Right kidney (tissue), 1 donor: ENCODE data around the gene BTF3.
"Not testable (repeated sequence)": the region's sequence is repeated elsewhere in the genome, so short reads cannot be mapped to it uniquely, and the experiment has no call there.

Experiments used
- DNase-seq: peaks from one replicate; pipeline ENCODE4 v3.0.0-alpha.2; 2016

Gene BTF3

DNA sequence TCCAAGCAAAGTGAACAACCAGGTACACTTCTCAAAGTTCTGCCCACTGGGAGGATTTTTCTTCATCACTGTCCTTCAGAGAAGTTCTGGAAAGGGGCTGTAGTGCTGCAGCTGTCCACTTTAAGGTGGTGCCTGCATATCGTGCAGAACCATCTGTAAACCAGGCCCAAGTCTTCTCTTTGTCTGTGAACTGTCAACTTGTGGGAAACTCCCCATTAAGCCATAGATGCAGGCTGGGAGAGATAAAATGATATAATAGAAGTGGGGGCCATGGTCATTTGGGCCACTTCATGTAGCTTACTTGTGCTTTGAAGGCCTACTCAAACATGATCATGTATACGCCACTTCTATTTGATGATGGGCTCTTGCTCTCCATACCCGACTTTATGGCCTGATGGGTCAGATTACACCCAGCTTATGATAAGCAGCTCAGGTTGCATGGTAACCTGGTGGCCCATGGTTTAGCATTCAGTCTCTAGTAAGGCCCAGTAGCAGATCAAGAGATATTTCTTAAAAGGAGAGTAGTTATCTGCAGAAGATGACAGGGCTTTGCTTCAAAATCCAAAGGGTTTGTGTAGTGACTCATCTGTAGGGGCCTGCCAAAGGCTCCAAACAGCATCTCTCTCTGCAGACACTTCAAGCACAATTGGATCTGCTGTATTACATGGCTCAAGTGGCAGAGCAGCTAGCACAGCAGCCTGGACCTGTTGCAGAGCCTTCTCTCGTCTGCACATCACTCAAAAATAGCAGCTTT is 15.7 kb upstream of the BTF3 start:
- DNase-seq: no peak

DNA sequence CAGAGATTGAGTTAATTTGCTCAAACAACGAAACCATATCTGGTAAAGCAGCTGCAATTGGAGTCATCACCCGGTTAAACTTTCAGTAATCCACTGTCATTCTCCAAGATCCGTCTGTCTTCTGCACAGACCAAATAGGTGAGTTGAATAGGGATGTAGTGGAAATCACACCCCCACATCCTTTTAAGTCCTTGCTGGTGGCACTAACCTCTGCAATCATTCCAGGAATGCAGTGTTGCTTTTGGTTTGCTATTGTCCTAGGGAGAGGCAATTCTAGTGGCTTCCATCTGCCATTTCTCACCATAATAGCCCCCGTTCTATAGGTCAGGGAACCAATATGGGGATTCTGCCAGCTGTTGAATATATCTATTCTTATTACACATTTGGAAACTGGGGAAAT is 14.6 kb upstream of the BTF3 start:
- DNase-seq: no peak

DNA sequence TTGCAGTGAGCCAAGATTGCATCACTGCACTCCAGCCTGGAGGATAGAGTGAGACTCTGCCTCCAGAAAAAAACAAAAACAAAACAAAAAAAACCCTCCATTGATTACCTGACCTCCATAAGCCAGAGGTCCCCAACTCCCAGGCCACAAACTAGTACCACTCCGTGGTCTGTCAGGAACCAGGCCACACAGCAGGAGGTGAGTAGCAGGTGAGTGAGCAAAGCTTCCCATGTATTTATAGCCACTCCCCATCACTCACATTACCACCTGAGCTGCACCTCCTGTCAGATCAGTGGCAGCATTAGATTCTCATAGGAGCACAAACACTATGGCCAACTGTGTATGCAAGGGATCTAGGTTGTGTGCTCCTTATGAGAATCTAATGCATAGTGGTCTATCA is 13.7 kb upstream of the BTF3 start:
- no peak for DNase-seq

DNA sequence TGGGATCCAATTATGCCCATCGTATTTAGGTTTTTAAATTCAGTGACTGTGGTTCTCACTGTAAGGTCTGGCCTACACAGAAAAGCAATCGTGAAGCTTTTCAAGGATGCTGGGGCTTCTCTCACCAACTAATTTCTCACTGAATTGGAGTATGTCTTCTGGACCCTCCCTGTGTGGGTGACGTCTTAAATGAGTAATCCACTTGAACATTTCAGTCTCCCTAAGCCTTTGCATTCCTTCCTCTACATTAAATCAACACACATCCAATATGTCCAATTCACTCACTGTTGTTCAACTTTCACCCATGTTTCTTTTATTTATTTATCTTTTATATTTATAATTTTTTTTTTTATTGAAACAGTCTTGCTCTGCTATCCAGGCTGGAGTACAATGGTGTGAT is 12.5 kb upstream of the BTF3 start:
- DNase-seq: no peak

DNA sequence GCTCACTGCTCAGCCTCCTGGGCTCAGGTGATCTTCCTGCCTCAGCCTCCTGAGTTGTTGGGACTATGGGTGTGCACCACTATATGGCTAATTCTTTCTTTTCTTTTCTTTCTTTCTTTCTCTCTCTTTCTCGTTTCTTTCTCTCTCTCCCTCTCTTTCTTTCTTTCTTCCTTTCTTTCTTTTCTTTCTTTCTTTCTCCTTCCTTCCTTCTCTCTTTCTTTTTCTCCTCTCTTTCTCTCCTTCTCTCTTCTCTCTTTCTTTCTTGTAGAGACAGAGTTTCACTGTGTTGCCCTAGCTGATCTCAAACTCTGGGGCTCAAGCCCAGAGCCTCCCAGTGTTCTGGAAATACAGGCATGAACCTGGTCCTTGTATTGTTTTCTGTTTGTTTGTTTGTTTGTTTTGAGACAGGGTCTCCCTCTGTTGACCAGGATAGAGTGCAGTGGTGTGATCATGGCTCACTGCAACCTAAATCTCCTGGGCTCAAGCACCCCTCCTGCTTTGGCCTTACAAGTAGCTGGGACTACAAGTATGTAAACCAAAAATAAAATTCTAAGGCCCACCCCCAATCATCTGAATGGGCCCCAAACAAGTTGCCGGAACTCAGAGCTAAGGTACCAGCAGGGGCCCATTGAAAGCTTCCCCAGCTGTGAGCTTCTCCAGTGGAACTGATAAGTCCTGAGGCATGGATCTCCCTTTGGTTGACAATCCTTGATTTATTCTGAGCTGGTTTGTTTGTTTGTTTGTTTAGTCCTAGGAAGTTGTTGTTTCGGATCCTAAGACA is 11.9 kb upstream of the BTF3 start:
- DNase-seq: no peak

DNA sequence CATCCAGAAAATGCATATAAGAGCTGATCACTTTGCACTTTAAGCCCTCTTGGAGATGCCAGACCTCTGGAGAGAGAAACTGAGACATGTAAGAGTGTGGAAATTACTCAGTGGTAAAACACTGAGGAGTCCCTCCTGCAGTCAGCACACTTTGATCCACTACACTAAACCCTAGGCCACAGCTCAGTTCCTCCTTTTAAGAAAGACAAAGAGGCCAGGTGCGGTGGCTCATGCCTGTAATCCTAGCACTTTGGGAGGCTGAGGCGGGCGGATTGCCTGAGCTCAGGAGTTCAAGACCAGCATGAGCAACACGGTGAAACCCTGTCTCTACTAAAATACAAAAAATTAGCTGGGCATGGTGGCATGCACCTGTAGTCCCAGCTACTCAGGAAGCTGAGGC is 11.0 kb upstream of the BTF3 start:
- DNase-seq: not testable (repeated sequence)

DNA sequence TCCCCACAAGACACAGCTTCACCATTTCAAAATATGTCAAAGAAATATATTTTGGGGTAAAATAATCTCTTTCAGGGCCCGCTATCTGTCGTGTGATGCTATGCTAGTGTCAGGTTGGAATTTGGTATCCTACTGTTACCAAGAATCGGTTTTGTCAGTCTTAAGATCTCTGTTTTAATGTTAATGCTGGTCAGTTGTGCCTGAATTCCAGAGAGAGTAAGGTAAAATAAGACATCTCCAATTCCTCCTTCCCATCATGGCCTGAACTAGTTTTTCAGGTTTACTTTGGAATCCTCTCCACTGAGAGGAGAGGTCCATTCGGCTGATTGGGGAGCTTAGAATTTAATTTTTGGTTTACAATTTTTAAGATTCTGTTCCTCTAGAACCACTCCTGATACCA is 10.4 kb upstream of the BTF3 start:
- no peak for DNase-seq

DNA sequence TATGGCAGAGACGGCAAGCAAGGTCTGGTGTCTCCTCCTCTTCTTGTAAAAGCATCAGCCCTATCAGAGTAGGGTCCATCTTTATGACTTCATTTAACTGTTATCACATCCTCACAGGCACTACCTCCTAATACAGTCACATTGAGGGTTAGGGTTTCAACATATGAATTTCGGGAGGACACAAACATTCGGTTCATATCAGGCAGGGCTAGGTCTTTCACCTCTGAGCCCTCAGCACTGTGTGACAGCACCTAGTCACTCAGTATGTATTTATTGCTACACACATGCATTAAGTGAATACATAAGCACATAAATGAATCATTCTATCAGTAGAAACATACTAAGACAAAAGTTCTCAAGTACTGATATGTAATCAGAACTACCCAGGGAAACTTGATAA is 9.4 kb upstream of the BTF3 start:
- no peak for DNase-seq

DNA sequence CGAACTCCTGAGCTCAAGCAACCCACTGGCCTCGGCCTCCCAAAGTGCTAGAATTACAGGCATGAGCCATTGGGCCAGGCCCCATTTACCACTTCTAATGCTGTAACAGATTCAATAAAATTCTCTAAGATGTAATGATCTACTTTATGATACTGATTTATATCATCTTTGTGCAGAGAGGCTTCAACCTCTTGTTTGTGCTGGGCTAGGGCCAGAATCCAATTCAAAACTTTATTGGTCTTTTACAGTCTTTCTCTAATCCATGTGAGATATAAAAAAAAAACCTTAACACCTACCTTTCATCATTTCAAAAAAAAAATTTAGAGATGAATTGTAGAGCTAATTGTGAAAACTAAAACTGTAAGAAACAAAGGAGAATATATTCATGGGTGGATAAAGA is 8.2 kb upstream of the BTF3 start:
- no peak for DNase-seq

DNA sequence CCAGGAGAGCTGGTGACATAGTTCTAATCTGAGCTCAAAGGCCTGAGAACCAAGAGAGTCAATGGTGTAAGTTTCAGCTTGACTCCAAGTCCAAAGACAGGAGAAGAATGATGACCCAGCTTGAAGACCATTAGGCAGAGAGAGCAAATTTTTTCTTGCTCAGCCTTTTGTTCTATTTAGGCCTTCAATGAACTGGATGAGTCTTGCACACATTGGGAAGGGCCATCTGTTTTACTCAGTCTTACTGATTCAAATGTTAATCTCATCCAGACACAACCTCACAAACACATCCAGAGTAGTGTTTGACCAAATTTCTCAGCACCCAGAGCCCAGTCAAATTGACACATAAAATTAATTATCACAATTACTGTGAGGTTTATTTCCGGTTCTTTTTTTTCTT is 7.1 kb upstream of the BTF3 start:
- no peak for DNase-seq

DNA sequence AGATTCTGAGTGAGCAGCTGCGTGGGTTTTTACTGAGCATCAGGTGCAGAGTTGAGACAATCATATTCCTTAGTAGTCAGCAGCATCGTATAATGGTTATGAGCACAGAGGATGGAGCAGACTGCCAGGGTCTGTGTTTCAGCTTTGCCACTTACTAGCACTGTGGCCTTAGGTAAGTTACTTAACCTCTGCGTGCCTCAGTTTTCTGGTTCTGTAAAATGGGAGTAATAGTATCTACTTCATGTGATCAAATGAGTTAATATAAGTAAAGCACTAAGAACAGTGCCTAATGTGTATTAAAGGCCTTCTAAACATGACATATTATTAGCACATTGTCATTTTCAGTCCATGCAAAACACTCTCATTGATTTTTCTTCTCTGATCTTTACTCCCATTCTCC is 4.8 kb upstream of the BTF3 start:
- DNase-seq: no peak

DNA sequence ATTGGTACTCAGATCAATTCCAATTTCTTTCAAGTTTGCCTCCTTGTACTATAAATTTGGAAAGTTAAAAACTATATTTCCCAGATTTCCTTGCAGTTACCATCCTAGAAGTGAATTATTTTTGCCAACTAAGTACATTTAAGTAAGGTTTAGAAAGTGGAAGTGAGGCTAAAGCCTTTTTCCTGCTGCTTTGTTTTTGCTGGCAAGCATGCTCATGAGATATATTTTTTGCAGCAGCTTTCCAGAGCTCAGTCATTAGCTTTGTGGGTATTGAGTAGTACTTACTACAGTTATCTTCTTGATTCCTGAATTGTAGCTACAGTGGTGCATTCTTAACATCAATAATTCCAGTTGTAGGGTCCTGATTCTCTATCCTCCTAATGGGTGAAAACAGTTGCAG is 3.5 kb upstream of the BTF3 start:
- no peak for DNase-seq

DNA sequence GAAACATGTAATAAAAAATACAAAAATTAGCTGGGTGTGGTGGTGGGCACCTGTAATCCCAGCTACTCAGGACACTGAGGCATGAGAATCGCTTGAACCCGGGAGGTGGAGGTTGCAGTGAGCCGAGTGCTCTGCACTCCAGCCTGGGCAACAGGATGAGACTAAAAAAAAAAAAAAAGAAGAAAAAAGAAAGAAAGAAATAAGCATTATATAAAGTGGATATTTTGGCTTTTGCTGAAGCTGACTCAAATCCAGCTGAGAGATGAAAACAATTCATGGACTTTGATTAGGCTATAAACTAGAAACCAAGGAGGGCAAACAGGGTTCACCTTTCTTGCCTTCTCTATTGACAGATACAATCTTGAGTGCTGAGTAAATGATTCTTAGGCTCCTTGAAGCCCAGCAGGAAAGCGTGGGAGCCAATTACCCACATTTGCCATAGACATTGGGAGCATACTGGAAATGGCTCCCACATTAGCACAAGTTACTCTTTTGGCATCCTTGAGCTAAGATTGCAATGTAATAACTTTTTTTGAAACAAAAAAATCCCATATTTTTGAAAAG is 2.4 kb upstream of the BTF3 start:
- DNase-seq: no peak

DNA sequence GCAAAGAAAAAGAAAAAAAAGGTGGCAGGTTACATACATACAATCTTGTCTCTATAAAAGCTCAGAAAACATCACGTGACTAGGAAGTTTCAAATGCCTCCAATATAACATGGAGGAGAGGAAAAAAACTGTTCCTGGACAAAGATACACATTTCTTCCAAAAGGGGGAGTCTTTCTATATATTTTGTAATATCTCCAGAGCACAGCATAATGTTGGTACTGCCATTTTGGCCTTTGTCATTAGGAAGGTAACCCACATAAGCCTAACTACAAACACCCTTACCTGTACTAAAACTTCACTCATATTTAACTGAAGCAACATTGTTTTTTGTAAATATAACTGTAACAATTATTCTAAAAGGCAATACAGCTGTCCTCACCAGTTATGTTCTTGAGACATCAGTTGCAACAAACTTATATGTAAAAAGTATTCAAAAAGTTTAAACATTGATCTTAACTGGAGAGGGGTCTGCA is 1.2 kb upstream of the BTF3 start:
- peak; percentile 31 for DNase-seq

DNA sequence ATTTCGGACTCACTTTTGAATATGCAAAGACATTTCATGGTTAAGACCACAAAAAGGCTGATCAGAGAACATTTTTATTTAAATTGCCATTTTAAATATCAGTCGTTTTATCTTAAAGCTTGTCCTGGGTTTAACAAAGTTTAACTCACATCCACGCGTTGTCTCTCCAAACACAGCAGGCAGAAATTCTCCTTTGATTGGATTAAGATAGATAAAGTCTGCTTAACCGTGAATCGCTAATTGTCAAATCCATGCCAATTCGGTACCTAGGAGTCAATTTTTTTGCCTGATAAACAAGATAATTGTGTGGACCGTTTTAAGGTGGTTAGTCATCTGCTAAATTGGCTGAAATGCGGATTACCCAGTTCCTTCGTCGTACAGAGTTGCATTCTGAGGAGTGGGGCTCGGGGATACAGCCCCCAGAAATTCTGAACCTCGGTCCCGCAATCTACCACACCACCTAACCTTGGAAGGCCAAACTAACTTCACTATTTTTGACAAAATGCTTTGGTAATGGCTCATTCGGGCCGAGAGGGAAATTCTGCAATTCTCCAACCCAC is 665 bp upstream of the BTF3 start:
- DNase-seq: no peak

DNA sequence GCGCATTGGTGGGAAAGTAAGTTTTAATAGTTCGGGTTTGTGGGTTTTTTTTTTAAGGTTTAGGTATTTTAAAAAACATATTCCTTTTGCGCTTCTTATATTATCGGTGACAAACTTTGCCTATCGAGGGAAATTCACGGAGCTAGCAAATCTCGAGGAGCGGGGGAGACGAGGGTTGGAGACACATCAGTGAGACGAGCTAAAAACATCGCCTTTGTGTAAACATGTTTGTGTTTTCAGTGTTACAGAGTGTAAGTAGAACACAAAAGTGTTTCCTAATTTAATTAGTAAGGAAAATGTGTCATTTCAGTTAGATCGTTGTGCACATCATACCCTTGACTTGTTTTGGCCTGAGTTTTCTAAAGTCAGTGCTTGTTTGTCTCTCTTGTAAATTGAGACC is 945 bp downstream of the BTF3 start:
- DNase-seq: no peak

DNA sequence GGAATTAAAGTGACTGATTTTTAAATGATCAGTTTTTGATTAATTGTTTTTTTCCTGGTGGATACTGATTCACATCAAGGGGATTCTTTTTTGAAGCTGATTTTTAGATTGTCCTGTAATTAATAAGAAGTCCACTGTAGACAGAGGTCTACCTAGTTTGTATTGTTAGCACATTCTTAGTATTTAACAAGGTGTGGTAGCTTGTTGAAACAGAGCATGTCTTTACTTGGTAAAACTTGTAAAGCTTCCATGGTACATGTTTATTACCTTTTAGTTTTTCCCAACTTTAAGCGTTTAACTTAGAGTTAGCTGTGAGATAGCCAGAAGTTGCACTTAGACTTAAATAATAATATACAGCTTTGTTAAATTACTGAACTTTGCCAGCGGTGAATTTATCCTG is 1.5 kb downstream of the BTF3 start:
- DNase-seq: no peak

DNA sequence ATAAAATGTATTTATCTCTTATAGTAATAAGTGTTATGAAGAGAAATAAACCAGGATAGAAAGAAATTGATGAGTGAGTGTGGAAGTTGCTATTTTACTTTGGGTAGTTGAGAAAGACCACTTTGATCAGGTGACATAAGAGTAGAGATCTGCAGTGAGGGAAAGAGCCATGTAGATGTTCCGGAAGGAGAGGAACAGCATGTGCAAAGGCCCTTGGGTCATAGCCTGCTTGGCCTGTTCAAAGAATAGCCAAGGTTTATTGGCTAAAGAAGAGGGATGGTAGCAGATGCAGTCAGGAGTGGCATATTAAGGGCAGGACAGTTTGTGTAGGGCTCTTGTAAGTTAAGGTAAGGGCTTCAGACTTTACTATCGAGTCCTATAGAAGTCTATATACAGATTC is 3.2 kb downstream of the BTF3 start:
- no peak for DNase-seq

DNA sequence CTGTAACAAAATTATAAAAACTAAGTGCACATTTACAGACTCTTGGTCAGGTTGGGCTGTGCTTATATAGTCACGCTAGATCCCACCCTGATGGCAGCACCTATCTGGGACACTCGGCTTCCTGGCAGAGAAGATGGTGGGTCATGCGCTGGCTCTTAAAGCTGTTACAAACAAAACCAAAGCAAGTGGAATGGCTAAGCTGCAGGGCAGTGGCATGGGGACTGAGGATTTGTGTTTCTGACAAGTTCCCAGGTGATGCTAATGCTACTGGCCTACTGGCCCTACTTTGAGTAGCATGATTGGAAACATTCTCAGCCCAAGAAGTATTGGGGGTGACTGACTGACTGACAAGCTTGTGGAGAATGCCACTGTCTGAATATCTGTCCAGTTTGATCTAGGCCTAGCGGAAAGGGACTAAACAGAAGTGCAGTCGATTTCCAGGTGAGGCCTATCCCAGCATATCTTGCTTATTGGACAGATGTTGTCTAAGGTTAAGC is 8.3 kb downstream of the BTF3 start:
- DNase-seq: no peak

DNA sequence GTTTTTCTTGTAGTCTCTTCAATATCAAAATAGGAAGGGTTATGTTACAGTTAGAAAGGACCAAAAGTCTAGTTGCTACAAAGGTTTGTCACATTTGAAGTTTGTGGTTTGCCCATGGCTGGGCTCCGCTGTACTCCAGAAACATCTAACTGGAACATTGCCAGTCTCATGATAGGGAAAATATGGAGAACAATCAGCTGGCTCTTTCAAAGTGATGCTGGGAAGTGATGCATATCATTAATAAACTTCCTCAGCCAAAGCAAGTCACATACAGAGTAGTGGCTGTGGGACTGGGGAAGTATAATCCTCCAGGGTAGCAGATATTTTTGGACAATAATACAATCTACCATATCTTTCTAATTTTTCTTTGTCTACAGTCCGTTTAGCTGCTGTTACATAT is 8.8 kb downstream of the BTF3 start:
- no peak for DNase-seq

DNA sequence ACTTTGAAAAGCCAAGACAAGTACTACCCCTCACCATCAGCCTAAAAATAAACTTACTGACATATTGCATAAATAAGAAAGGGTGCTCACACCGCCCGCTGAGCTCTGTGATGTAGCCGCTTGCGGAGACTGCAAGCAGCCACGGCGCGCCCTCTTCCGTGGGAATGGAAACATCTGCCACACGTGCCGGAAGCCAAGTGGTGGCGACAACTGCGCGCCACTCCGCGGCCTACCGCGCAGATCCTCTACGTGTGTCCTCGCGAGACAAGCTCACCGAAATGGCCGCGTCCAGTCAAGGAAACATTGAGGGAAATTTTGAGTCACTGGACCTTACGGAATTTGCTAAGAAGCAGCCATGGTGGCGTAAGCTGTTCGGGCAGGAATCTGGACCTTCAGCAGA is 10.3 kb downstream of the BTF3 start:
- DNase-seq: not testable (repeated sequence)

DNA sequence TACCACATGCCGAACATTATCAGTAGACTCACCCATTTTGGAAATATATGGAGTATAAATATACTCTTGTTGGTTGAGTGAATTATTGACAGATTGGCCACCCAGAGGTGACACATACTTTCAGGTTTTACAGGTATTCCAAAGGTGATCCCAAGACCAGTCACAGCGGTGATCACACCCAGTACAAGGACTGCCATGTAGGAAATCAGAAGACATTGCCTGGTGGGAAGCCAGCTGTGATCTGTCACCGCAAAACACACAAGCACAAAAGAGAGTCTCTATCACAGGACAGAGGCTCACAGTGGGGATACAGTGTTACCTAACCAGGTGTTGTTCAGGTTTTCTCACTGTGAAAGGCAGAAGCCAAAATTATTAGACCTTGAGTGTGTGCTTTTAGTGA is 15.8 kb downstream of the BTF3 start:
- DNase-seq: no peak

DNA sequence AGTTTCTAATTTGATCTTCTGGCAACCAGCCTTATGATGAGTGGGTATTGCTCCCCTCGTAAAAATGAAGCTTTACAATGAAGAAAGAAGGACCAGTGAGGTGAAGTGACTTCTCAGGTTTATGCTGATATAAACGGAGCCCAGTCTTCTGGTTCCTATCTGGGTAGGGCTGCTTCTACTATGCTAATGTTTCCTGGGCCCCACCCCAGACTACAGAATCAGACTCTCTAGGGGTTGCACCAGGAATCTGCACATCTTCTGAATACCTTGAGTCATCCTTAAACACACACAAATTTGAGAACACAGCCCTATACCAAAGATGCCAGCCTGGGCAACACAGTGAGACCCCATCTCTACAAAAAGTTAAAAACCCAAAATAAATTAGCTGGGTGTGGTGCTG is 16.2 kb downstream of the BTF3 start:
- DNase-seq: no peak
